ENCODE results near the gene MREG.
"Not testable (repeated sequence)": the region's sequence is repeated elsewhere in the genome, so short reads cannot be mapped to it uniquely, and the experiment has no call there.

The MREG gene

GRCh38 chr2:215971671-215972070 lies 41.7 kb downstream of the MREG start:
- TF ChIP-seq CTCF (IDR thresholded peaks at IDR 0.05; ENCODE audit: extremely low read depth, insufficient read depth, missing control alignments), result no peak
- DNase-seq (ENCODE audit: low spot score), result no peak
- in situ Hi-C loops (cut with MboI; ENCODE audit: low pct_unique_long_range_greater_than_20kb, low sequenced_read_pairs, unreplicated experiment), result no loop called here

GRCh38 chr2:215970894-215971293 lies 42.5 kb downstream of the MREG start:
- in situ Hi-C loops (cut with MboI; ENCODE audit: low pct_unique_long_range_greater_than_20kb, low sequenced_read_pairs, unreplicated experiment); DNase-seq (ENCODE audit: low spot score): not testable (repeated sequence)

GRCh38 chr2:215970425-215970824 lies 42.9 kb downstream of the MREG start:
- DNase-seq (ENCODE audit: low spot score), result no peak
- in situ Hi-C loops (cut with MboI; ENCODE audit: low pct_unique_long_range_greater_than_20kb, low sequenced_read_pairs, unreplicated experiment), result no loop called here
- TF ChIP-seq CTCF (IDR thresholded peaks at IDR 0.05; ENCODE audit: extremely low read depth, insufficient read depth, missing control alignments), result no peak

- in situ Hi-C loops (cut with MboI; ENCODE audit: low pct_unique_long_range_greater_than_20kb, low sequenced_read_pairs, unreplicated experiment), result no loop called here
- TF ChIP-seq CTCF (IDR thresholded peaks at IDR 0.05; ENCODE audit: extremely low read depth, insufficient read depth, missing control alignments), result no peak
- DNase-seq (ENCODE audit: low spot score), result no peak
Observed at GRCh38 chr2:215969131-215969841, 44.1 kb downstream of the MREG start.

- in situ Hi-C loops (cut with MboI; ENCODE audit: low pct_unique_long_range_greater_than_20kb, low sequenced_read_pairs, unreplicated experiment), result no loop called here
- no peak for TF ChIP-seq CTCF (IDR thresholded peaks at IDR 0.05; ENCODE audit: extremely low read depth, insufficient read depth, missing control alignments)
Observed at GRCh38 chr2:215968499-215968898, 44.9 kb downstream of the MREG start.

GRCh38 chr2:215967590-215968378 lies 45.6 kb downstream of the MREG start:
- no peak for TF ChIP-seq CTCF (IDR thresholded peaks at IDR 0.05; ENCODE audit: extremely low read depth, insufficient read depth, missing control alignments)
- DNase-seq (ENCODE audit: low spot score), result no peak
- in situ Hi-C loops (cut with MboI; ENCODE audit: low pct_unique_long_range_greater_than_20kb, low sequenced_read_pairs, unreplicated experiment), result no loop called here

More at GRCh38 chr2:215968499-215968898, 44.9 kb downstream of the MREG start:
- DNase-seq (ENCODE audit: low spot score), result no peak

GRCh38 chr2:215966951-215967350 lies 46.4 kb downstream of the MREG start:
- DNase-seq (ENCODE audit: low spot score), result no peak
- in situ Hi-C loops (cut with MboI; ENCODE audit: low pct_unique_long_range_greater_than_20kb, low sequenced_read_pairs, unreplicated experiment), result no loop called here
- TF ChIP-seq CTCF (IDR thresholded peaks at IDR 0.05; ENCODE audit: extremely low read depth, insufficient read depth, missing control alignments), result no peak
